Kidney epithelial cell (primary cell): Measurements from ENCODE around the gene PPAN. TPM values are rescaled to one million over a fixed set of nuclear protein-coding genes. Genes with fewer than 3 reads are reported as not detected.

Experiments used
- DNase-seq: peaks from one replicate; pipeline ENCODE4 v3.0.0-alpha.2; 2010; ENCODE audit warnings: low read depth
- H3K27me3 ChIP-seq: 2 replicates; pipeline ENCODE4 v1.6.0; 2011; ENCODE audit warnings: low read length; ENCODE audit not compliant: control insufficient read depth, insufficient read depth
- H3K36me3 ChIP-seq: 2 replicates; pipeline ENCODE4 v1.5.1; 2011; ENCODE audit warnings: low read length; ENCODE audit not compliant: control insufficient read depth, insufficient read depth
- H3K4me3 ChIP-seq: 2 replicates; pipeline ENCODE4 v1.5.1; 2011; ENCODE audit warnings: low read depth, mild to moderate bottlenecking, control low read depth, low read length
- CTCF ChIP-seq: IDR thresholded peaks from 2 replicates; pipeline ENCODE4 v1.5.1; 2011; ENCODE audit warnings: mild to moderate bottlenecking, moderate library complexity, low read length, control low read depth, inconsistent platforms; ENCODE audit not compliant: insufficient read depth, poor library complexity, severe bottlenecking
- total RNA-seq: library from RNA; depleted of rRNA; stranded (reverse); fragments of >200 nt; gene quantifications from 2 replicates; pipeline ENCODE4 v1.2.3, GENCODE V29; 2015

PPAN gene
- total RNA-seq, 1 donor from 2014 or later = 63.4 TPM

DNA sequence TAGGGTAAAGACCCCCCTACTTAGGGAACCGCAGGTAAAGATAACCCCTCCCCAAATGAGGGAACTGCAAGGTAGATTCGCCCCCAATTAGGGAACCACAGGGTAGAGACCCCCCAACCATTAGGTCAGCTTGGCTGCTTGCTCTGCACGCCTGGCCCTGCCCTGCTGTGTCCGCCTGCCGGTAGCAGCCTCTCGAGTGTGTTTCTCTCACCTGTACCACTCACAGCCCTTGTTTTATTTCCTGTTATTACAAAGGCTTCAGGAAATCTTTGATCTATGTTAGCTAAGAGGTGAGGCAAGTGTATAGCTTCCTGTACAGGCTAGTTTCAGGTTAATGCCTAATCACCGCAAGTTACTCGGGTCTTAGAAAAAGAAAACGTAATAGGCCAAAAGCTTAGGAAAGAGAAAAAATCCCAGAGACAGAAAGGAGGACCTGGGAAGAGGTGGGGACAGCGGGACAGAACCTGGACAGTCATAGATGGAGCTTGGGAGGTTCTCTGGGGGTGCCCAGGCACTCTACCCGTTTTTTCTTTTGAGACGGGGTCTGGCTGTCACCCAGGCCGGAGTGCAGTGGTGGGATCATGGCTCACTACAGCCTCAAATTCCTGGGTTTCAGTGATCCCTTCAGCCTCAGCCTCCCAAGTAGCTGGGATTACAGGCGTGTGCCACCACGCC, 36.7 kb downstream of the PPAN start:
- H3K27me3 ChIP-seq = no peaks in the 10 kb centered on the region
- DNase-seq = no peak
- no peak for TF ChIP-seq CTCF
- no peak overlapping the region for H3K4me3 ChIP-seq
- H3K36me3 ChIP-seq = peaks cover 4% of the 10 kb centered on the region

GRCh38 chr19:10143681-10144080, 37.5 kb downstream of the PPAN start:
- H3K27me3 ChIP-seq = no peaks in the 10 kb centered on the region
- DNase-seq = no peak
- no peak overlapping the region for H3K4me3 ChIP-seq
- no peak for TF ChIP-seq CTCF
- peaks cover 5% of the 10 kb centered on the region for H3K36me3 ChIP-seq

DNA sequence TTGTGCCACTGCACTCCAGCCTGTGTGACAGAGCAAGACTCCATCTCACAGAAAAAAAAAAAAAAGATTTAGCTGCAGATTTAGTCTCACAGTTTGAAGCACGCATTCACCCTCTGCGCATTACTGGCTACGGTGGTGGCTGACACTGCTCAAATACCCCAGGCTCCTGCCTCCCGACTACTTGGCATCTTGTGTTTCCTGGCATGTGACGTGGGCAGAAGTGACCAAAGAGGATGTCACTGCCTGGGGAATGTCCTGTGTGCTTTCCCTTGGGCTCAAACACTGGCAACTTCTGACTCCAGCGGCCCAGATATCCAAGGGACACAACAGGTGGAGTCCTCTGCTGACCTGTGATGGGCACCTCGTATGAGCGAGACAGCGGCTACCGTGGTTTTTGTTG, 38.2 kb downstream of the PPAN start:
- Histone ChIP-seq H3K36me3 (peaks cover 7% of the 10 kb centered on the region), H3K27me3 (no peaks in the 10 kb centered on the region), H3K4me3 (no peak overlapping the region)
- no peak for DNase-seq
- no peak for TF ChIP-seq CTCF

GRCh38 chr19:10145031-10145430, 38.9 kb downstream of the PPAN start:
- DNase-seq = no peak
- no peak overlapping the region for H3K4me3 ChIP-seq
- H3K36me3 ChIP-seq = peaks cover 7% of the 10 kb centered on the region
- no peak for TF ChIP-seq CTCF
- H3K27me3 ChIP-seq = no peaks in the 10 kb centered on the region

- H3K4me3 ChIP-seq = no peak overlapping the region
- peaks cover 8% of the 10 kb centered on the region for H3K36me3 ChIP-seq
- TF ChIP-seq CTCF = no peak
- DNase-seq = no peak
- H3K27me3 ChIP-seq = no peaks in the 10 kb centered on the region
These were observed 40.0 kb downstream of the PPAN start for GRCh38 chr19:10146142-10146541.

DNA sequence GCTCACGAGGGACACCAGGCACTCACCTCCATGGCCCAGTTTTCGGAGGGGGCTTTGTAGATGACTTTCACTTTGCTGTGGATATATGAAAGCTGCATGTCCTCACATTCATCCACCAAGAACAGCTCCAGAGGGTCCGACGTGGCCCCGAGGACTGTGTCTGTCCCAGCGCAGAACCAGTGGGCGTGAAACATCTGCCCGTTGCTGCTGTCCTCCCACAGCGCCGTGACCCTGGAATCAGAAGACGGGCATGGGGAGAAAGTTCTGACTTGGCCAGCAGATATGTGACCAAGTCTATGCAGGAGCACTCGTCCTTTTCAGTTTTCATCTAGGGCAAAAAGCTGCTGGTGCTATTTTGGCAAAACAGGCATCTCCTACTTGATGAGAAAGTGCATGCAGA, 43.3 kb downstream of the PPAN start:
- no peak for TF ChIP-seq CTCF
- Histone ChIP-seq H3K36me3 (peaks cover 10% of the 10 kb centered on the region), H3K4me3 (no peak overlapping the region), H3K27me3 (no peaks in the 10 kb centered on the region)
- DNase-seq = no peak
